ENCODE data around the gene JMJD6. TPM values are rescaled to one million over a fixed set of nuclear protein-coding genes. Genes with fewer than 3 reads are reported as not detected.

The JMJD6 gene
- total and polyA plus RNA-seq, 2 of the 8 experiments (the other 6 are each of a cell fraction or from before 2014, with no cell fraction given) = 8.6 to 18.6 TPM

DNA sequence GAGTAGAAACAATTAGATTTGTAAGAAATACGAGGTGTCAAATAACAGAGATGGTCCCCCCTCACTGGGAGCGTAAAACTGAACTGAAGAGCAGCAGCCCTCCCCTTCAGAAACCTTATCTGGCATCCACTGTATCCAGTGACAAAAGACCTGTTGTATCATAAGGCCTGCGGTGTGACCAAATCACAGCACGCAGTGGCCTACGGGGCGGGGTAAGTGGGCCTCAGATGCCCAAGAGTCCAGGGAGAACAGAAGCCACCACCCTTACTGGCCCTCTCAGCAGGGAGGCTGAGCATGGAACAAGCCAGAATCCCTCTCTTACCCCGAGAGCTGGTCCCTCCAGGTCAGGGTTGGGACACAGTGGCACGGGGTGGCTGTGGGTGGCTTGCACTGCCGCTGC lies 5.5 kb downstream of the JMJD6 start:
- H3K18ac ChIP-seq (ENCODE audit: extremely low read depth, low read length) = no peak overlapping the region

More for the DNA sequence above, 5.5 kb downstream of the JMJD6 start:
- Histone ChIP-seq H3K56ac (replicated peaks; ENCODE audit: insufficient read length, low read depth, low read length) (no peak overlapping the region), H2AFZ (ENCODE audit: low read length) (no peak overlapping the region), H2BK120ac (replicated peaks; ENCODE audit: low read depth, low read length) (no peak overlapping the region), H4K5ac (ENCODE audit: insufficient read length, low read depth, low read length) (no peak overlapping the region), H3K23ac (ENCODE audit: insufficient read length) (no peak overlapping the region), H3K27me3 (replicated peaks in 1 of 4; ENCODE audit: control insufficient read depth in 3 of 4, extremely low read depth in 1 of 4, insufficient read depth in 3 of 4, low read length in 3 of 4) (no peaks in the 10 kb centered on the region), H3K4me3 (ENCODE audit: extremely low read depth in 1 of 4, insufficient read depth in 2 of 4, low read depth in 3 of 4, low read length in 4 of 4) (no peak overlapping the region), H3K4ac (replicated peaks; ENCODE audit: insufficient read length, low read depth, low read length) (no peak overlapping the region), H3K23me2 (ENCODE audit: low read depth, low read length) (peaks cover 5% of the 10 kb centered on the region; the same call in 1 of the 2 replicates), H3K27ac (ENCODE audit: low read depth, low read length) (no peak overlapping the region), H3K4me2 (ENCODE audit: insufficient read depth in 1 of 2, low read depth in 2 of 2, low read length in 2 of 2) (no peak overlapping the region), H4K20me1 (replicated peaks in 1 of 2; ENCODE audit: control insufficient read depth in 1 of 2, insufficient read depth in 2 of 2, low read length in 2 of 2) (peaks cover 0 to 7% of the 10 kb centered on the region in 2 experiments), H3K79me2 (ENCODE audit: control insufficient read depth in 1 of 2, insufficient read depth in 2 of 2, low read length in 2 of 2) (peaks cover 0 to 7% of the 10 kb centered on the region in 2 experiments; a peak in 2 of 4 replicates), H2BK15ac (ENCODE audit: low read length) (no peak overlapping the region), H2AK5ac (ENCODE audit: low read depth, low read length) (no peak overlapping the region), H3K4me1 (replicated peaks in 1 of 4; ENCODE audit: control insufficient read depth in 3 of 4, insufficient read depth in 4 of 4, low read length in 3 of 4) (peaks cover 0 to 4% (median 1%) of the 10 kb centered on the region in 4 experiments; a peak in 4 of 7 replicates), H2BK20ac (ENCODE audit: low read length) (no peak overlapping the region), H2BK5ac (ENCODE audit: low read depth, low read length) (no peak overlapping the region), H2BK12ac (ENCODE audit: low read depth, low read length) (no peak overlapping the region), H3K79me1 (ENCODE audit: low read depth, low read length) (no peaks in the 10 kb centered on the region), H4K8ac (ENCODE audit: extremely low read depth, insufficient read depth, low read length) (no peak overlapping the region), H3K14ac (ENCODE audit: insufficient read length) (no peak overlapping the region), H3K9me3 (ENCODE audit: insufficient read depth in 2 of 2, low read depth in 1 of 2, low read length in 1 of 2) (no peaks in the 10 kb centered on the region), H3K36me3 (ENCODE audit: control insufficient read depth in 2 of 4, insufficient read depth in 4 of 4, low read length in 3 of 4) (peaks cover 11 to 66% (median 39%) of the 10 kb centered on the region in 4 experiments), H3K9ac (replicated peaks in 1 of 4; ENCODE audit: extremely low read depth in 1 of 4, low read depth in 3 of 4, low read length in 3 of 4) (no peak overlapping the region; a peak in 1 of 7 replicates), H4K91ac (replicated peaks; ENCODE audit: insufficient read length, low read length) (no peak overlapping the region)
- ChIA-PET CTCF (ENCODE audit: partially characterized antibody) (interaction anchor here (0.9 kb wide), 1 partner anchor 9 kb away, joined by 3 read pairs; no protein-coding TSS in a partner anchor), POLR2A (ENCODE audit: partially characterized antibody) (interaction anchor here (0.6 to 1.0 kb wide), 2 partner anchors 14 to 265 kb away, joined by 3 to 4 read pairs; no protein-coding TSS in a partner anchor)
- DNase-seq (ENCODE audit: low read depth in 1 of 2, low spot score in 2 of 2) = no peak
- WGBS, 2 experiments (ENCODE audit: extremely low coverage in 1 of 2, insufficient coverage in 1 of 2, insufficient read length in 1 of 2, insufficient replicate concordance in 2 of 2, low coverage in 1 of 2, low lambda C conversion rate in 2 of 2, missing lambda C conversion rate in 1 of 2) = 91% methylated on average over 9 of the region's 9 CpGs; no CpG with 5 or more reads in 1 of the 2 experiments
- no peak for FAIRE-seq
- TF ChIP-seq PHF8 (conservative IDR thresholded peaks at IDR 0.05; ENCODE audit: low read depth, low read length) (no peak), EZH2 (IDR thresholded peaks at IDR 0.05; ENCODE audit: low read depth, low read length, severe bottlenecking) (no peak), CHD1 (IDR thresholded peaks at IDR 0.05; ENCODE audit: low read depth, low read length) (no peak), JUND (IDR thresholded peaks at IDR 0.05; ENCODE audit: low read length) (no peak), EGR1 (IDR thresholded peaks at IDR 0.05; ENCODE audit: borderline replicate concordance, low read depth, low read length) (no peak), ZNF274 (IDR thresholded peaks at IDR 0.05; ENCODE audit: borderline replicate concordance, extremely low read depth, low read length) (no peak), TEAD4 (IDR thresholded peaks at IDR 0.05; ENCODE audit: low read depth, low read length) (no peak), SAP30 (IDR thresholded peaks at IDR 0.05; ENCODE audit: insufficient read depth, insufficient replicate concordance, low read length) (no peak), RBBP5 (IDR thresholded peaks at IDR 0.05; ENCODE audit: borderline replicate concordance, low read depth, low read length) (no peak), NRF1 (IDR thresholded peaks at IDR 0.05; ENCODE audit: low read depth, low read length) (no peak), TAF7 (optimal IDR thresholded peaks at IDR 0.05; ENCODE audit: borderline replicate concordance, low read depth, low read length) (no peak)
- TF ChIP-seq, protein P1, sequence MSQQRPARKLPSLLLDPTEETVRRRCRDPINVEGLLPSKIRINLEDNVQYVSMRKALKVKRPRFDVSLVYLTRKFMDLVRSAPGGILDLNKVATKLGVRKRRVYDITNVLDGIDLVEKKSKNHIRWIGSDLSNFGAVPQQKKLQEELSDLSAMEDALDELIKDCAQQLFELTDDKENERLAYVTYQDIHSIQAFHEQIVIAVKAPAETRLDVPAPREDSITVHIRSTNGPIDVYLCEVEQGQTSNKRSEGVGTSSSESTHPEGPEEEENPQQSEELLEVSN (IDR thresholded peaks at IDR 0.05) = no peak

Measured in H1 (cell line).